IMR-90 (cell line): ENCODE measurements around the gene LONP2. TPM values are rescaled to one million over a fixed set of nuclear protein-coding genes. Genes with fewer than 3 reads are reported as not detected.

Source experiments
- ATAC-seq: fragments of 200-7000 bp; cut with Tn5 transposase; 2 replicates; pipeline ENCODE4 v1.9.1; 2020; ENCODE audit warnings: low read depth, mild to moderate bottlenecking, moderate library complexity
- BruUV-seq: library from RNA; stranded (reverse); fragments of 400-500 nt; replicated peaks from 2 replicates; lab custom pipeline; 2021; lab: Mats Ljungman, UMichigan
- CTCF ChIA-PET: fragments of 300-600 bp; formaldehyde crosslinking; extraction: SDS; loops from one replicate; lab custom pipeline; 2021; ENCODE audit warnings: antibody characterized with exemption; lab: Yijun Ruan, JAX
- POLR2A ChIA-PET: fragments of 300-600 bp; sonication (Branson Sonifier 250); formaldehyde crosslinking; loops from one replicate; lab custom pipeline; 2022; ENCODE audit warnings: antibody characterized with exemption; ENCODE audit not compliant: unreplicated experiment; lab: Charles Lee
- DNase-seq: peaks from one replicate; pipeline ENCODE4 v3.0.0; 2013
- H2AFZ ChIP-seq: replicated peaks from 2 replicates; pipeline ENCODE3; 2013; ENCODE audit warnings: low read length, mild to moderate bottlenecking; ENCODE audit not compliant: poor library complexity
- H2AK5ac ChIP-seq: 2 replicates; pipeline ENCODE4 v1.6.1; 2013; ENCODE audit warnings: low read depth, low read length, inconsistent platforms
- H2AK9ac ChIP-seq: replicated peaks from 2 replicates; pipeline ENCODE3; 2013; ENCODE audit warnings: mild to moderate bottlenecking, low read depth, low read length, moderate library complexity; ENCODE audit not compliant: poor library complexity
- H2BK120ac ChIP-seq: 2 replicates; pipeline ENCODE4 v1.6.1; 2013; ENCODE audit warnings: low read depth, low read length, inconsistent platforms
- H2BK15ac ChIP-seq: 3 replicates; pipeline ENCODE4 v1.6.1; 2013; ENCODE audit warnings: low read depth, low read length, inconsistent platforms
- H2BK20ac ChIP-seq: 2 replicates; pipeline ENCODE4 v1.6.1; 2013; ENCODE audit warnings: low read depth, mild to moderate bottlenecking, inconsistent platforms, low read length, moderate library complexity
- H2BK5ac ChIP-seq: 2 replicates; pipeline ENCODE4 v1.6.1; 2013; ENCODE audit warnings: mild to moderate bottlenecking, low read depth, low read length, inconsistent platforms; ENCODE audit not compliant: poor library complexity, severe bottlenecking
- H3K14ac ChIP-seq: replicated peaks from 2 replicates; pipeline ENCODE4 v1.6.1; 2013; ENCODE audit warnings: low read depth, low read length, inconsistent platforms
- H3K18ac ChIP-seq: 2 replicates; pipeline ENCODE4 v1.6.1; 2013; ENCODE audit warnings: low read depth, low read length, control low read depth
- H3K23ac ChIP-seq: 2 replicates; pipeline ENCODE4 v1.6.1; 2013; ENCODE audit warnings: low read depth, low read length, inconsistent platforms
- H3K27ac ChIP-seq: 2 replicates; pipeline ENCODE4 v1.5.1; 2013; ENCODE audit warnings: mild to moderate bottlenecking, control low read depth, low read length; ENCODE audit not compliant: insufficient read depth
- H3K27me3 ChIP-seq: 2 replicates; pipeline ENCODE4 v1.6.1; 2013; ENCODE audit warnings: low read length; ENCODE audit not compliant: control insufficient read depth, insufficient read depth
- H3K36me3 ChIP-seq: 2 replicates; pipeline ENCODE4 v1.6.1; 2013; ENCODE audit warnings: low read length, mixed read lengths; ENCODE audit not compliant: control insufficient read depth, insufficient read depth
- H3K4ac ChIP-seq: 2 replicates; pipeline ENCODE4 v1.6.1; 2013; ENCODE audit warnings: low read depth, low read length, inconsistent platforms
- H3K4me1 ChIP-seq: 2 replicates; pipeline ENCODE4 v1.6.1; 2013; ENCODE audit warnings: low read length, mixed read lengths; ENCODE audit not compliant: control insufficient read depth, insufficient read depth
- H3K4me2 ChIP-seq: 2 replicates; pipeline ENCODE4 v1.6.1; 2013; ENCODE audit warnings: low read depth, mild to moderate bottlenecking, control low read depth, low read length, moderate library complexity
- H3K4me3 ChIP-seq: 2 replicates; pipeline ENCODE4 v1.5.1; 2013; ENCODE audit warnings: low read depth, mild to moderate bottlenecking, control low read depth, low read length, moderate library complexity; ENCODE audit not compliant: insufficient read depth
- H3K56ac ChIP-seq: 2 replicates; pipeline ENCODE4 v1.6.1; 2013; ENCODE audit warnings: low read length, inconsistent platforms; ENCODE audit not compliant: insufficient read depth; ENCODE audit errors: extremely low read depth
- H3K79me1 ChIP-seq, 2 experiments: 2 replicates each; pipeline ENCODE4 v1.6.1; 2013; ENCODE audit warnings: low read length in 2 of 2, inconsistent platforms in 1 of 2, low read depth in 1 of 2
- H3K9ac ChIP-seq: 2 replicates; pipeline ENCODE4 v1.6.1; 2013; ENCODE audit warnings: low read depth, low read length, control low read depth
- H3K9me1 ChIP-seq: 2 replicates; pipeline ENCODE4 v1.6.1; 2013; ENCODE audit warnings: low read length, inconsistent platforms; ENCODE audit not compliant: insufficient read depth
- H3K9me3 ChIP-seq: 2 replicates; pipeline ENCODE4 v1.6.1; 2013; ENCODE audit warnings: low read length; ENCODE audit not compliant: control insufficient read depth, insufficient read depth
- H4K20me1 ChIP-seq: 2 replicates; pipeline ENCODE4 v1.6.1; 2013; ENCODE audit warnings: low read length, inconsistent platforms; ENCODE audit not compliant: insufficient read depth
- H4K5ac ChIP-seq: 2 replicates; pipeline ENCODE4 v1.6.1; 2013; ENCODE audit warnings: mild to moderate bottlenecking, low read depth, low read length, control low read depth
- H4K8ac ChIP-seq, 2 experiments: 2 replicates each; pipeline ENCODE4 v1.6.1; 2013; ENCODE audit warnings: low read depth in 2 of 2, low read length in 2 of 2, control low read depth in 1 of 2, inconsistent platforms in 1 of 2
- H4K91ac ChIP-seq: 2 replicates; pipeline ENCODE4 v1.6.1; 2013; ENCODE audit warnings: low read depth, low read length, inconsistent platforms; ENCODE audit not compliant: insufficient read depth
- BHLHE40 ChIP-seq: fragments of 150-350 bp; IDR thresholded peaks from 2 replicates; pipeline ENCODE4 v1.6.1; 2016; ENCODE audit warnings: mild to moderate bottlenecking, low read depth, low read length
- CEBPB ChIP-seq: IDR thresholded peaks from 2 replicates; pipeline ENCODE4 v1.6.1; 2012; ENCODE audit warnings: low read depth, low read length, improper control_type of control experiment
- CHD1 ChIP-seq: IDR thresholded peaks from 2 replicates; pipeline ENCODE4 v1.6.1; 2012; ENCODE audit warnings: low read depth, low read length, improper control_type of control experiment
- CTCF ChIP-seq: conservative IDR thresholded peaks from 2 replicates; pipeline ENCODE4 v1.5.1; 2012; ENCODE audit warnings: mild to moderate bottlenecking, low read depth, low read length, improper control_type of control experiment
- FOS ChIP-seq: fragments of 150-350 bp; IDR thresholded peaks from 2 replicates; pipeline ENCODE4 v1.6.1; 2016; ENCODE audit warnings: low read depth, low read length
- MAFK ChIP-seq: IDR thresholded peaks from 2 replicates; pipeline ENCODE4 v1.6.1; 2012; ENCODE audit warnings: low read depth, low read length, improper control_type of control experiment
- MAZ ChIP-seq: IDR thresholded peaks from 2 replicates; pipeline ENCODE4 v1.6.1; 2012; ENCODE audit warnings: low read depth, mild to moderate bottlenecking, low read length, improper control_type of control experiment, moderate library complexity, borderline replicate concordance
- MXI1 ChIP-seq: IDR thresholded peaks from 2 replicates; pipeline ENCODE4 v1.6.1; 2012; ENCODE audit warnings: low read depth, mild to moderate bottlenecking, low read length, moderate library complexity, borderline replicate concordance
- NFE2L2 ChIP-seq: fragments of 150-350 bp; IDR thresholded peaks from 2 replicates; pipeline ENCODE4 v1.6.1; 2016; ENCODE audit warnings: low read depth, mild to moderate bottlenecking, low read length
- POLR2A ChIP-seq: IDR thresholded peaks from 2 replicates; pipeline ENCODE4 v1.6.1; 2012; ENCODE audit warnings: mild to moderate bottlenecking, low read depth, low read length
- RAD21 ChIP-seq: IDR thresholded peaks from 2 replicates; pipeline ENCODE4 v1.6.1; 2012; ENCODE audit warnings: low read length, improper control_type of control experiment
- RCOR1 ChIP-seq: IDR thresholded peaks from 2 replicates; pipeline ENCODE4 v1.6.1; 2012; ENCODE audit warnings: mild to moderate bottlenecking, low read length, improper control_type of control experiment; ENCODE audit not compliant: insufficient replicate concordance
- RFX5 ChIP-seq: IDR thresholded peaks from 2 replicates; pipeline ENCODE4 v1.8.0; 2012; ENCODE audit warnings: low read depth, mild to moderate bottlenecking, low read length, moderate library complexity
- SMC3 ChIP-seq: fragments of 150-350 bp; IDR thresholded peaks from 2 replicates; pipeline ENCODE4 v1.6.1; 2016; ENCODE audit warnings: low read depth, mild to moderate bottlenecking, antibody characterized with exemption, low read length, moderate library complexity
- USF2 ChIP-seq: fragments of 150-350 bp; IDR thresholded peaks from 2 replicates; pipeline ENCODE4 v1.6.1; 2017; ENCODE audit warnings: mild to moderate bottlenecking, antibody characterized with exemption, low read length, low read depth
- WGBS, 2 experiments: methylation state at CpG; one replicate each; pipeline versions ENCODE4 v1.1.5 to v1.1.7; 2013; ENCODE audit warnings: missing lambda C conversion rate in 2 of 2; ENCODE audit not compliant: insufficient read length in 1 of 2; ENCODE audit errors: extremely low coverage in 2 of 2; 5-methylcytosine and 5-hydroxymethylcytosine counted together
- dilution Hi-C: fragments of 300-500 bp; cut with HindIII; formaldehyde crosslinking; loops from one replicate; pipeline ENCODE4 v1.14.3; 2018; ENCODE audit warnings: low sequenced_read_pairs; ENCODE audit not compliant: unreplicated experiment
- in situ Hi-C: fragments of 300-500 bp; cut with MboI; formaldehyde crosslinking; loops from 3 replicates; pipeline ENCODE4 v1.14.3; 2019; ENCODE audit warnings: low sequenced_read_pairs, inconsistent platforms, mixed read lengths
- intact Hi-C: fragments of 100-400 bp; cut with micrococcal nuclease; formaldehyde crosslinking; loops from 2 replicates; pipeline ENCODE4 v1.10.0; 2022
- polyA plus RNA-seq, 3 experiments: library from polyadenylated mRNA; depleted of rRNA; stranded (reverse); fragments of >200 nt; gene quantifications; 2 replicates each; pipeline ENCODE4 v1.2.3, GENCODE V29; 2012; ENCODE audit warnings: low replicate concordance in 1 of 3
- total RNA-seq: library from RNA; depleted of rRNA; stranded (reverse); fragments of >200 nt; gene quantifications from 2 replicates; pipeline ENCODE4 v1.2.3, GENCODE V29; 2012
- TF ChIP-seq, protein P1 (sequence below): fragments of 150-350 bp; IDR thresholded peaks from 2 replicates; pipeline ENCODE4 v1.6.1; 2016; ENCODE audit warnings: low read depth, mild to moderate bottlenecking, low read length, moderate library complexity, borderline replicate concordance

LONP2 gene
- total and polyA plus RNA-seq, 2 of the 4 experiments (the other 2 are of a cell fraction): 31.5 to 90.9 TPM

- dilution Hi-C loops (no loop called here), intact Hi-C loops (no loop called here), in situ Hi-C loops (no loop called here)
- no peak overlapping the region for H3K4me3 ChIP-seq
- DNase-seq (no peak), ATAC-seq (no peak)
- ChIA-PET POLR2A (no interaction called here), CTCF (no interaction called here)
- no peaks in the 10 kb centered on the region for H3K27me3 ChIP-seq
- H3K36me3 ChIP-seq: no peaks in the 10 kb centered on the region
- no peak overlapping the region for H3K4ac ChIP-seq
- H3K27ac ChIP-seq: no peak overlapping the region
- TF ChIP-seq RAD21 (no peak), MAZ (no peak), POLR2A (no peak), MXI1 (no peak), USF2 (no peak), SMC3 (no peak), RFX5 (no peak), CTCF (no peak), NFE2L2 (no peak), RCOR1 (no peak), CHD1 (no peak), FOS (no peak), BHLHE40 (no peak), MAFK (no peak), CEBPB (no peak)
- TF ChIP-seq, protein P1, sequence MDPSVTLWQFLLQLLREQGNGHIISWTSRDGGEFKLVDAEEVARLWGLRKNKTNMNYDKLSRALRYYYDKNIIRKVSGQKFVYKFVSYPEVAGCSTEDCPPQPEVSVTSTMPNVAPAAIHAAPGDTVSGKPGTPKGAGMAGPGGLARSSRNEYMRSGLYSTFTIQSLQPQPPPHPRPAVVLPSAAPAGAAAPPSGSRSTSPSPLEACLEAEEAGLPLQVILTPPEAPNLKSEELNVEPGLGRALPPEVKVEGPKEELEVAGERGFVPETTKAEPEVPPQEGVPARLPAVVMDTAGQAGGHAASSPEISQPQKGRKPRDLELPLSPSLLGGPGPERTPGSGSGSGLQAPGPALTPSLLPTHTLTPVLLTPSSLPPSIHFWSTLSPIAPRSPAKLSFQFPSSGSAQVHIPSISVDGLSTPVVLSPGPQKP: no peak
- H3K79me1 ChIP-seq: no peaks in the 10 kb centered on the region
- H4K5ac ChIP-seq: no peak overlapping the region
- no CpG with 5 or more reads among the region's 5 CpGs for WGBS, 2 experiments
- no peak overlapping the region for H3K9ac ChIP-seq
- no peak overlapping the region for H3K56ac ChIP-seq
- no peak overlapping the region for H3K18ac ChIP-seq
- BruUV-seq: no TSS peak
- no peak overlapping the region for H2BK20ac ChIP-seq
- no peak overlapping the region for H2AK5ac ChIP-seq
- peaks cover 5% of the 10 kb centered on the region for H3K4me1 ChIP-seq
- H2BK120ac ChIP-seq: no peak overlapping the region
- no peak overlapping the region for H2BK15ac ChIP-seq
- H3K4me2 ChIP-seq: no peak overlapping the region
- H2AK9ac ChIP-seq: no peak overlapping the region
- H3K9me3 ChIP-seq: no peaks in the 10 kb centered on the region
- H3K23ac ChIP-seq: no peak overlapping the region
- peaks cover 9% of the 10 kb centered on the region; the same call in 1 of the 2 replicates for H3K9me1 ChIP-seq
- no peak overlapping the region for H3K14ac ChIP-seq
- H4K20me1 ChIP-seq: no peaks in the 10 kb centered on the region
- no peak overlapping the region for H4K91ac ChIP-seq
- H2AFZ ChIP-seq: no peak overlapping the region
- H4K8ac ChIP-seq: no peak overlapping the region
- no peak overlapping the region for H2BK5ac ChIP-seq
Measured at GRCh38 chr16:48392407-48392806, 148.3 kb downstream of the LONP2 start.
